ENCODE data around the gene MYL11.
"Not testable (repeated sequence)": the region's sequence is repeated elsewhere in the genome, so short reads cannot be mapped to it uniquely, and the experiment has no call there.

MYL11 gene

GRCh38 chr16:30395155-30395991, 20.8 kb downstream of the MYL11 start, which contains the start of gene ZNF48:
TSS of gene ZNF48 (plus strand) at chr16:30395420. CDS start at chr16:30395795, 375 bp downstream.
- CTCF ChIA-PET = interaction anchor here (0.8 to 2.1 kb wide), 12 partner anchors 10 to 234 kb away, joined by 3 to 15 read pairs (median 5); partner anchors contain the start of genes DCTPP1 and ZNF771

GRCh38 chr16:30395992-30396585, 21.5 kb downstream of the MYL11 start:
- peak; percentile 69 for DNase-seq (ENCODE audit: extremely low spot score)
- ChIA-PET CTCF (interaction anchor here (1.0 to 2.1 kb wide), 9 partner anchors 9 to 233 kb away, joined by 3 to 15 read pairs (median 6); partner anchors contain the start of gene ZNF771), POLR2A (interaction anchor here (0.6 to 5.0 kb wide), 18 partner anchors 7 to 300 kb away, joined by 3 to 97 read pairs (median 6); partner anchors contain the start of genes CD2BP2, CORO1A, DCTPP1 and SEPTIN1)
- 0 out of 2 replicates have a peak, but pooled peaks have one; percentile 16 for TF ChIP-seq HDGF (IDR thresholded peaks at IDR 0.05; ENCODE audit: borderline replicate concordance)
- no peak for TF ChIP-seq CTBP1 (IDR thresholded peaks at IDR 0.05; ENCODE audit: borderline replicate concordance)
- no peak for TF ChIP-seq TARDBP (IDR thresholded peaks at IDR 0.05)
- TF ChIP-seq FOXM1 (IDR thresholded peaks at IDR 0.05; ENCODE audit: borderline replicate concordance) = no peak
- TF ChIP-seq FOXK2 (IDR thresholded peaks at IDR 0.05) = no peak
- TF ChIP-seq FOXA1 (IDR thresholded peaks at IDR 0.05) = no peak
- no peak for TF ChIP-seq ELF4 (IDR thresholded peaks at IDR 0.05)

More at GRCh38 chr16:30395155-30395991, 20.8 kb downstream of the MYL11 start, which contains the start of gene ZNF48:
- DNase-seq (ENCODE audit: extremely low spot score) = peak; percentile 89
- TF ChIP-seq HDGF (IDR thresholded peaks at IDR 0.05; ENCODE audit: borderline replicate concordance) = no peak
- no peak for TF ChIP-seq NFRKB (IDR thresholded peaks at IDR 0.05)
- no peak for TF ChIP-seq SP1 (IDR thresholded peaks at IDR 0.05)
- TF ChIP-seq LEF1 (IDR thresholded peaks at IDR 0.05; ENCODE audit: borderline replicate concordance) = no peak; the same call in 1 of the 2 replicates
- TF ChIP-seq FOXA1 (IDR thresholded peaks at IDR 0.05) = no peak
- no peak for TF ChIP-seq ELF4 (IDR thresholded peaks at IDR 0.05)
- no peak for TF ChIP-seq ZNF384 (IDR thresholded peaks at IDR 0.05)
- TF ChIP-seq SUZ12 (IDR thresholded peaks at IDR 0.05) = no peak
- TF ChIP-seq ARNT (IDR thresholded peaks at IDR 0.05) = no peak; the same call in 1 of the 2 replicates
- peak; percentile 64 for TF ChIP-seq L3MBTL2 (conservative IDR thresholded peaks at IDR 0.05)
- TF ChIP-seq BHLHE40 (IDR thresholded peaks at IDR 0.05; ENCODE audit: borderline replicate concordance) = no peak
- TF ChIP-seq CTBP1 (IDR thresholded peaks at IDR 0.05; ENCODE audit: borderline replicate concordance) = 0 out of 2 replicates have a peak, but pooled peaks have one; percentile 48
- TF ChIP-seq FOXM1 (IDR thresholded peaks at IDR 0.05; ENCODE audit: borderline replicate concordance) = peak; percentile 89; the same call in 1 of the 2 replicates
- no peak for TF ChIP-seq FOXK2 (IDR thresholded peaks at IDR 0.05)
- TF ChIP-seq TARDBP (IDR thresholded peaks at IDR 0.05) = no peak
- TF ChIP-seq, protein P1, sequence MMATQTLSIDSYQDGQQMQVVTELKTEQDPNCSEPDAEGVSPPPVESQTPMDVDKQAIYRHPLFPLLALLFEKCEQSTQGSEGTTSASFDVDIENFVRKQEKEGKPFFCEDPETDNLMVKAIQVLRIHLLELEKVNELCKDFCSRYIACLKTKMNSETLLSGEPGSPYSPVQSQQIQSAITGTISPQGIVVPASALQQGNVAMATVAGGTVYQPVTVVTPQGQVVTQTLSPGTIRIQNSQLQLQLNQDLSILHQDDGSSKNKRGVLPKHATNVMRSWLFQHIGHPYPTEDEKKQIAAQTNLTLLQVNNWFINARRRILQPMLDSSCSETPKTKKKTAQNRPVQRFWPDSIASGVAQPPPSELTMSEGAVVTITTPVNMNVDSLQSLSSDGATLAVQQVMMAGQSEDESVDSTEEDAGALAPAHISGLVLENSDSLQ (IDR thresholded peaks at IDR 0.05) = no peak
- POLR2A ChIA-PET = interaction anchor here (0.6 to 5.0 kb wide), 23 partner anchors 9 to 350 kb away, joined by 3 to 97 read pairs (median 5); partner anchors contain the start of genes CD2BP2, CORO1A, DCTPP1 and SEPTIN1

DNA sequence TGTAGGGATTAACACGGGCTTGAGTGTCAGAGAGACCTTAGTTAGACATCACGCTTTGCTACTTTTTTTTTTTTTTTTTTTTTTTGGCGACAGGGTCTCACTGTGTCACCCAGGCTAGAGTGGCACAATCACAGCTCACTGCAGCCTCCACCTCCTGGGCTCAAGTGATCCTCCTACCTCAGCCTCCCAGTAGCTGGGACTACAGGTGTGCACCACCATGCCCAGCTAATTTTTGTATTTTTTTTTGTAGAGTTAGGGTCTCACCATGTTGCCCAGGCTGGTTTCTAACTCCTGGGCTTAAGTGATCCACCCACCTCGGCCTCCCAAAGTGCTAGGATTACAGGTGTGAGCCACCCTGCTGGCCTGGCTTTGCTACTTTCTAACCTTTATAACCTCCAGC, 22.0 kb downstream of the MYL11 start:
- POLR2A ChIA-PET = interaction anchor here (0.6 to 5.0 kb wide), 9 partner anchors 8 to 300 kb away, joined by 3 to 97 read pairs (median 6); partner anchors contain the start of genes SEPTIN1, TBC1D10B, YPEL3 and ZNF689
- DNase-seq (ENCODE audit: extremely low spot score) = not testable (repeated sequence)
- CTCF ChIA-PET = interaction anchor here (1.0 to 2.1 kb wide), 4 partner anchors 10 to 233 kb away, joined by 5 to 15 read pairs (median 8); partner anchors contain the start of gene ZNF771

DNA sequence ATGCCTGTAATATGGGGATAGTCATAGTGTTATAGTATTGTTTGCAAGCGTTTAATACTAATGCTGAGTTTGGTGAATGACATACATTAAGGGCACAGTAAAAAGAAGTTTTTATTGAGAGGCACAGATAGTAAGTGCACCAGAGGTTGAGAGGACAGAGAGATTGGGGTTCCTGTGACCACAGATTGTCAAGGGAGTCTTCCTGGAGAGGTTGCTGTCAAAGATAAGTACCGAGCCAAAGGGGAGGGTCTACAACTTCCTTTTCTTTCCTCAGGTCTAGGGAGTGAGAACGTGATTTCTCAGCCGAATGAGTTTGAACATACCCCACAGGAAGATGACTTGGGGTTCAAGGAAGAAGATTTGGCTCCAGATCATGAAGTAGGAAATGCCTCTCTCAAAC, 22.5 kb downstream of the MYL11 start:
- no peak for DNase-seq (ENCODE audit: extremely low spot score)
- ChIA-PET CTCF (interaction anchor here (1.7 kb wide), 1 partner anchor 219 kb away, joined by 6 read pairs; no protein-coding TSS in a partner anchor), POLR2A (interaction anchor here (1.3 to 5.0 kb wide), 2 partner anchors 11 to 17 kb away, joined by 7 to 75 read pairs; partner anchors contain the start of genes SEPTIN1 and ZNF771)
- TF ChIP-seq SUZ12 (IDR thresholded peaks at IDR 0.05) = no peak
- no peak for TF ChIP-seq ARNT (IDR thresholded peaks at IDR 0.05)
- no peak for TF ChIP-seq TARDBP (IDR thresholded peaks at IDR 0.05)
- no peak for TF ChIP-seq CTBP1 (IDR thresholded peaks at IDR 0.05; ENCODE audit: borderline replicate concordance)
- TF ChIP-seq, protein P1 (IDR thresholded peaks at IDR 0.05) = no peak
- TF ChIP-seq FOXM1 (IDR thresholded peaks at IDR 0.05; ENCODE audit: borderline replicate concordance) = no peak
- TF ChIP-seq NFRKB (IDR thresholded peaks at IDR 0.05) = no peak
- no peak for TF ChIP-seq ELF4 (IDR thresholded peaks at IDR 0.05)
- TF ChIP-seq SP1 (IDR thresholded peaks at IDR 0.05) = no peak

GRCh38 chr16:30397776-30398660, 23.4 kb downstream of the MYL11 start:
- DNase-seq (ENCODE audit: extremely low spot score) = no peak
- CTCF ChIA-PET = interaction anchor here (1.3 to 1.7 kb wide), 2 partner anchors 27 to 218 kb away, joined by 3 to 6 read pairs; no protein-coding TSS in a partner anchor
- no peak for TF ChIP-seq CTBP1 (IDR thresholded peaks at IDR 0.05; ENCODE audit: borderline replicate concordance)
- TF ChIP-seq FOXA1 (IDR thresholded peaks at IDR 0.05) = no peak
- no peak for TF ChIP-seq ARNT (IDR thresholded peaks at IDR 0.05)
- no peak for TF ChIP-seq L3MBTL2 (conservative IDR thresholded peaks at IDR 0.05)
- TF ChIP-seq SUZ12 (IDR thresholded peaks at IDR 0.05) = no peak
- POLR2A ChIA-PET = interaction anchor here (0.9 to 5.0 kb wide), 5 partner anchors 10 to 43 kb away, joined by 3 to 75 read pairs (median 7); partner anchors contain the start of genes CD2BP2, DCTPP1, SEPTIN1 and ZNF771

Data from HEK293T (cell line).